Neural cell (in vitro differentiated cells): ENCODE measurements around the gene USP20.

Source experiments
- EZH2 ChIP-seq: fragments of 200-600, 300-800 bp; shearing (Covaris generic), sonication (generic); IDR thresholded peaks from 2 replicates; pipeline ENCODE4 v1.6.1; 2014; ENCODE audit warnings: antibody characterized with exemption, low read length, borderline replicate concordance, mild to moderate bottlenecking; ENCODE audit not compliant: insufficient read depth, poor library complexity, severe bottlenecking
- MXI1 ChIP-seq: fragments of 450-650 bp; conservative IDR thresholded peaks from 2 replicates; pipeline ENCODE4 v1.6.1; 2014; ENCODE audit warnings: antibody characterized with exemption, mild to moderate bottlenecking; ENCODE audit not compliant: poor library complexity, severe bottlenecking
- POLR2AphosphoS5 ChIP-seq: IDR thresholded peaks from 2 replicates; pipeline ENCODE4 v1.6.1; 2012
- SMC3 ChIP-seq: fragments of 450-650 bp; conservative IDR thresholded peaks from 2 replicates; pipeline ENCODE4 v1.6.1; 2014; ENCODE audit warnings: antibody characterized with exemption, mild to moderate bottlenecking, moderate library complexity; ENCODE audit not compliant: poor library complexity
- TF ChIP-seq, protein P1 (sequence below): fragments of 450-650 bp; IDR thresholded peaks from 2 replicates; pipeline ENCODE4 v1.5.1; 2014; ENCODE audit warnings: antibody characterized with exemption, mild to moderate bottlenecking, moderate library complexity; ENCODE audit not compliant: poor library complexity, severe bottlenecking
- TF ChIP-seq, protein P2 (sequence below): IDR thresholded peaks from 2 replicates; pipeline ENCODE4 v1.6.1; 2012; ENCODE audit warnings: borderline replicate concordance

DNA sequence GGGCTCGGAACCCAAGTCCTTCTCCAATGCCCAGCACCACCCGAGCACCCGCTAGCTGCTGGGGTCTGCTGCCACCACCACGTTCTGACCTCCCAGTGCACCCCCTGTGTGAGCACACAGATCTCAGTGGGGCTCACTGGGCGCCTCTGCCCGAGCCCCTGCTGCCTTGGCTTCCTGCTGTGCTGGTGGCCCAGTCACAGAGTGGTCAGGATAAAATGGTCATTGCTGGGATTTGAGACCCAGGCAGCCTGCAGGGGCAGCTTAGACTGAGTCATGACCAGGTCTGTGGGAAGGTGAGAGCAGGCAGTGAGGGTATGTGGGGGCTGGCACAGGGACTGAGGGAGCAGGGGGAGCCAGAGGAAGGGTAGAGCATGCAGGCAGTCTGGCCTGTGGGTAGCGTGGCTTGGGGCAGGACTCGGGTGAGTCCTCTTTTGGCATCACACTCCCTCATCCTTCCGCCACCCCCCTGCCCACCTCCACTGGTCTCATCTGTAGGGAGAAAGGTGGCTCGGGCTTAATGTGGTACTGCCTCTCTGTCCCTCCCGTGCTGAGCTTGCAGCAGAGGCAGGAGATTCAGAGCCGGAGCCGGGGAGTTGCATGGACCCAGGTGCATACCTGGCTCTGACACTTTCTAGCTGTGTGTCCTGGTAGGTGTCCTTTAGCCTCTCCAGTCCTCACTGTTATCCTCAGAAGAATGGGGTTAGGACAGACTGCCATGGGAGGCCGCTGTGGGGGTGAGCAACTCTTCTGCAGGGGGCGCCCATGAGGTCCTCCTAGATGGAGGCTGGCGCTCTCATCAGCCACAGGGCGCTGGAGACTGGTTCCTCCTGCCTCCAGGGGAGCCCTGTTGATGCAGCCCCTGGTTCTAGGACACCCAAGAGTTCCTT lies 32.1 kb downstream of the USP20 start:
- TF ChIP-seq, protein P1, sequence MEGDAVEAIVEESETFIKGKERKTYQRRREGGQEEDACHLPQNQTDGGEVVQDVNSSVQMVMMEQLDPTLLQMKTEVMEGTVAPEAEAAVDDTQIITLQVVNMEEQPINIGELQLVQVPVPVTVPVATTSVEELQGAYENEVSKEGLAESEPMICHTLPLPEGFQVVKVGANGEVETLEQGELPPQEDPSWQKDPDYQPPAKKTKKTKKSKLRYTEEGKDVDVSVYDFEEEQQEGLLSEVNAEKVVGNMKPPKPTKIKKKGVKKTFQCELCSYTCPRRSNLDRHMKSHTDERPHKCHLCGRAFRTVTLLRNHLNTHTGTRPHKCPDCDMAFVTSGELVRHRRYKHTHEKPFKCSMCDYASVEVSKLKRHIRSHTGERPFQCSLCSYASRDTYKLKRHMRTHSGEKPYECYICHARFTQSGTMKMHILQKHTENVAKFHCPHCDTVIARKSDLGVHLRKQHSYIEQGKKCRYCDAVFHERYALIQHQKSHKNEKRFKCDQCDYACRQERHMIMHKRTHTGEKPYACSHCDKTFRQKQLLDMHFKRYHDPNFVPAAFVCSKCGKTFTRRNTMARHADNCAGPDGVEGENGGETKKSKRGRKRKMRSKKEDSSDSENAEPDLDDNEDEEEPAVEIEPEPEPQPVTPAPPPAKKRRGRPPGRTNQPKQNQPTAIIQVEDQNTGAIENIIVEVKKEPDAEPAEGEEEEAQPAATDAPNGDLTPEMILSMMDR = no peak
- TF ChIP-seq EZH2 (no peak), SMC3 (no peak), POLR2AphosphoS5 (no peak), MXI1 (no peak)
- TF ChIP-seq, protein P2, sequence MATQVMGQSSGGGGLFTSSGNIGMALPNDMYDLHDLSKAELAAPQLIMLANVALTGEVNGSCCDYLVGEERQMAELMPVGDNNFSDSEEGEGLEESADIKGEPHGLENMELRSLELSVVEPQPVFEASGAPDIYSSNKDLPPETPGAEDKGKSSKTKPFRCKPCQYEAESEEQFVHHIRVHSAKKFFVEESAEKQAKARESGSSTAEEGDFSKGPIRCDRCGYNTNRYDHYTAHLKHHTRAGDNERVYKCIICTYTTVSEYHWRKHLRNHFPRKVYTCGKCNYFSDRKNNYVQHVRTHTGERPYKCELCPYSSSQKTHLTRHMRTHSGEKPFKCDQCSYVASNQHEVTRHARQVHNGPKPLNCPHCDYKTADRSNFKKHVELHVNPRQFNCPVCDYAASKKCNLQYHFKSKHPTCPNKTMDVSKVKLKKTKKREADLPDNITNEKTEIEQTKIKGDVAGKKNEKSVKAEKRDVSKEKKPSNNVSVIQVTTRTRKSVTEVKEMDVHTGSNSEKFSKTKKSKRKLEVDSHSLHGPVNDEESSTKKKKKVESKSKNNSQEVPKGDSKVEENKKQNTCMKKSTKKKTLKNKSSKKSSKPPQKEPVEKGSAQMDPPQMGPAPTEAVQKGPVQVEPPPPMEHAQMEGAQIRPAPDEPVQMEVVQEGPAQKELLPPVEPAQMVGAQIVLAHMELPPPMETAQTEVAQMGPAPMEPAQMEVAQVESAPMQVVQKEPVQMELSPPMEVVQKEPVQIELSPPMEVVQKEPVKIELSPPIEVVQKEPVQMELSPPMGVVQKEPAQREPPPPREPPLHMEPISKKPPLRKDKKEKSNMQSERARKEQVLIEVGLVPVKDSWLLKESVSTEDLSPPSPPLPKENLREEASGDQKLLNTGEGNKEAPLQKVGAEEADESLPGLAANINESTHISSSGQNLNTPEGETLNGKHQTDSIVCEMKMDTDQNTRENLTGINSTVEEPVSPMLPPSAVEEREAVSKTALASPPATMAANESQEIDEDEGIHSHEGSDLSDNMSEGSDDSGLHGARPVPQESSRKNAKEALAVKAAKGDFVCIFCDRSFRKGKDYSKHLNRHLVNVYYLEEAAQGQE = no peak
